Endodermal cell (in vitro differentiated cells): Measurements from ENCODE around the gene SAMD13. TPM values are rescaled to one million over a fixed set of nuclear protein-coding genes. Genes with fewer than 3 reads are reported as not detected.

Experiments used
- DNase-seq: peaks from one replicate; pipeline ENCODE4 v3.0.0-alpha.2; 2017
- H3K27ac ChIP-seq: 2 replicates; pipeline ENCODE4 v1.5.1; 2013; ENCODE audit warnings: mild to moderate bottlenecking, low read depth, low read length, moderate library complexity
- H3K27me3 ChIP-seq: 2 replicates; pipeline ENCODE4 v1.6.1; 2013; ENCODE audit warnings: mild to moderate bottlenecking, low read length, moderate library complexity; ENCODE audit not compliant: insufficient read depth, control insufficient read depth, poor library complexity, severe bottlenecking
- H3K36me3 ChIP-seq: 2 replicates; pipeline ENCODE4 v1.7.0; 2013; ENCODE audit warnings: mild to moderate bottlenecking, low read length, moderate library complexity; ENCODE audit not compliant: control insufficient read depth, insufficient read depth
- H3K4me1 ChIP-seq: one replicate; pipeline ENCODE4 v1.7.0; 2013; ENCODE audit warnings: low read length; ENCODE audit not compliant: control insufficient read depth, insufficient read depth
- H3K4me3 ChIP-seq: 2 replicates; pipeline ENCODE4 v1.5.1; 2013; ENCODE audit warnings: mild to moderate bottlenecking, low read length, moderate library complexity
- H3K9ac ChIP-seq: 2 replicates; pipeline ENCODE4 v1.6.1; 2013; ENCODE audit warnings: mild to moderate bottlenecking, low read length, moderate library complexity; ENCODE audit not compliant: poor library complexity, severe bottlenecking; ENCODE audit errors: extremely low read depth
- H3K9me3 ChIP-seq: 2 replicates; pipeline ENCODE4 v1.6.1; 2013; ENCODE audit warnings: mild to moderate bottlenecking, low read length, moderate library complexity; ENCODE audit not compliant: control insufficient read depth
- H3K27ac Mint-ChIP-seq: 2 replicates; pipeline ENCODE4 v1.8.0; 2020; ENCODE audit warnings: mixed read lengths
- H3K27me3 Mint-ChIP-seq: 2 replicates; pipeline ENCODE4 v1.8.0; 2021; ENCODE audit warnings: mild to moderate bottlenecking, mixed read lengths; ENCODE audit not compliant: insufficient read depth
- H3K36me3 Mint-ChIP-seq: 2 replicates; pipeline ENCODE4 v1.8.0; 2020; ENCODE audit warnings: low read depth, mixed read lengths
- H3K4me1 Mint-ChIP-seq: 2 replicates; pipeline ENCODE4 v1.8.0; 2020; ENCODE audit warnings: mixed read lengths
- H3K4me3 Mint-ChIP-seq: 2 replicates; pipeline ENCODE4 v1.8.0; 2020; ENCODE audit warnings: mild to moderate bottlenecking, moderate library complexity, mixed read lengths
- H3K9me3 Mint-ChIP-seq: 2 replicates; pipeline ENCODE4 v1.8.0; 2020; ENCODE audit warnings: mild to moderate bottlenecking, mixed read lengths
- WGBS, 2 experiments: methylation state at CpG; one replicate each; pipeline versions ENCODE4 v1.1.5 to v1.1.7; 2013; ENCODE audit warnings: missing lambda C conversion rate in 2 of 2, mixed read lengths in 1 of 2; ENCODE audit not compliant: insufficient coverage in 1 of 2, insufficient read length in 1 of 2; 5-methylcytosine and 5-hydroxymethylcytosine counted together
- total RNA-seq, 2 donors: library from RNA; stranded (reverse); fragmentation: NEBNext Ultra II Directional in 1 of 2; extraction: Animal tissue kit (Norgen Biotek cat#: 25700) in 1 of 2; gene quantifications; 2 replicates in 1 of 2; 3 replicates in 1 of 2; pipeline ENCODE4 v1.2.1, GENCODE V29; 2021
- TF ChIP-seq, protein P1 (sequence below): fragments of 200-600 bp; sonication (generic); conservative IDR thresholded peaks from 2 replicates; pipeline ENCODE4 v1.5.0; 2021; ENCODE audit warnings: antibody characterized with exemption, mild to moderate bottlenecking

SAMD13 gene
- total RNA-seq, 2 donors from 2014 or later: 1.8 to 2.5 TPM

DNA sequence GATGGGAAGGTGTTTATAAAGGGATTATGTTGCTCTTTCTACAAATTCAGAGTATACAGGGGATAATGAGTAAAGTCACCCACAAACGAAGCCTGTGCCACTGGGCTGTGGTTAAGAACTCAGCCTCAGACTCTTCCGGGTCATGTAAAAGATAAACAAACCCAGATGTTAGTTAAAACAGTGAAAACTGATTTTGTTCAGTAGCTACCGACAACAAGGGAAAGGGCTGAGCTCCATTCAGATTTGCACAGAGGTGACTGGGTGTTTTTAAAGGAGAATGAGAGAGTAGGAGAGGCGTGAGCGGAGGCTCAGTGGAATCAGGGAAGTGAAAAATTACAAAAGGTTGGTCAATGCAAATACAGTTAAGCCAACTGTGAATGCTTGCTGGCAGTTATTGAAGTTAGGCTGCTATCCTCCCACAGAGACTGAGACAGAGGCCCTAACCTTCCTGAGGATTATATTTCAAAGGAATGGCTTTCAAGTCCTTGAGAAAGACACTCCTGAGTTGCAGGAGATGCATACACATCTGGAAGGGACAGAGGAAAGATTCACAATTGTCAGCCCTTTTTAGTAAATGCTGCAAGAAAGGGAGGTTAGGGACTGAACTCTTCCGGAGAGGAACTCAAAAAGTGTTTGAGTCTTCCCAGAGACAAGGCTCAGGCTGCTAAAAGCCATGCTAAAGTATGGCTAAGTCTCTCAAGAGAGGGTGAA lies 29.9 kb upstream of the SAMD13 start:
- Histone ChIP-seq H3K36me3 (no peaks in the 10 kb centered on the region), H3K9ac (no peak overlapping the region), H3K4me1 (no peaks in the 10 kb centered on the region), H3K27ac (peak overlapping the region; percentile 30), H3K4me3 (no peak overlapping the region), H3K9me3 (no peaks in the 10 kb centered on the region), H3K27me3 (no peaks in the 10 kb centered on the region)
- Mint-ChIP-seq H3K36me3 (no peaks in the 10 kb centered on the region), H3K4me1 (peaks cover 17% of the 10 kb centered on the region), H3K27me3 (no peaks in the 10 kb centered on the region), H3K9me3 (no peaks in the 10 kb centered on the region), H3K4me3 (no peak overlapping the region), H3K27ac (peak overlapping the region; percentile 10)
- 52 to 69% methylated on average over 4 to 6 of the region's 6 CpGs for WGBS, 2 experiments
- TF ChIP-seq, protein P1, sequence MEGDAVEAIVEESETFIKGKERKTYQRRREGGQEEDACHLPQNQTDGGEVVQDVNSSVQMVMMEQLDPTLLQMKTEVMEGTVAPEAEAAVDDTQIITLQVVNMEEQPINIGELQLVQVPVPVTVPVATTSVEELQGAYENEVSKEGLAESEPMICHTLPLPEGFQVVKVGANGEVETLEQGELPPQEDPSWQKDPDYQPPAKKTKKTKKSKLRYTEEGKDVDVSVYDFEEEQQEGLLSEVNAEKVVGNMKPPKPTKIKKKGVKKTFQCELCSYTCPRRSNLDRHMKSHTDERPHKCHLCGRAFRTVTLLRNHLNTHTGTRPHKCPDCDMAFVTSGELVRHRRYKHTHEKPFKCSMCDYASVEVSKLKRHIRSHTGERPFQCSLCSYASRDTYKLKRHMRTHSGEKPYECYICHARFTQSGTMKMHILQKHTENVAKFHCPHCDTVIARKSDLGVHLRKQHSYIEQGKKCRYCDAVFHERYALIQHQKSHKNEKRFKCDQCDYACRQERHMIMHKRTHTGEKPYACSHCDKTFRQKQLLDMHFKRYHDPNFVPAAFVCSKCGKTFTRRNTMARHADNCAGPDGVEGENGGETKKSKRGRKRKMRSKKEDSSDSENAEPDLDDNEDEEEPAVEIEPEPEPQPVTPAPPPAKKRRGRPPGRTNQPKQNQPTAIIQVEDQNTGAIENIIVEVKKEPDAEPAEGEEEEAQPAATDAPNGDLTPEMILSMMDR: no peak
- no peak for DNase-seq

DNA sequence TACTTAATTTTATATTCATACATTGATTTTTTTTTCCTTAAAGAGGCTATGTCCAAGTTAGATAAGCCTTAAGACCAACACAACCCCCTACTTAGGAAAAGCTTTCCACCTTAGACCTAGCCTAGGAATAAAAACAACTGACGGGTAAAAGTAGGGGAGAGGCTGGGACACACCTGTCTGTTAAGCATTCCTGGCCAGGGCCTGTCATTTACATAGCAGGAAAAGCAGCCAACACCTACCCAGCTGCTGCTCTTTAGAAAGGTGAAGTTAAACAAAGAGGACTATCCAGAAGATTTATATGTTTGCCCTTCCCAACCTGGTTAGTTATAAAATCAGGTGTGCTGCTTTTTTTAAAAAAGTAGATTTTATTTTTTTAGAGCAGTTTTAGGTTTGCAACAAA lies 29.1 kb upstream of the SAMD13 start:
- Mint-ChIP-seq H3K4me3 (no peak overlapping the region), H3K27ac (no peak overlapping the region), H3K27me3 (no peaks in the 10 kb centered on the region), H3K4me1 (peaks cover 17% of the 10 kb centered on the region), H3K9me3 (no peaks in the 10 kb centered on the region), H3K36me3 (no peaks in the 10 kb centered on the region)
- WGBS, 2 experiments: 82% methylated on average over 1 of the region's 1 CpG; no CpG with 5 or more reads in 1 of the 2 experiments
- Histone ChIP-seq H3K27ac (no peak overlapping the region), H3K36me3 (no peaks in the 10 kb centered on the region), H3K4me3 (no peak overlapping the region), H3K9me3 (no peaks in the 10 kb centered on the region), H3K9ac (no peak overlapping the region), H3K27me3 (no peaks in the 10 kb centered on the region), H3K4me1 (no peaks in the 10 kb centered on the region)
- TF ChIP-seq, protein P1: no peak
- DNase-seq: peak; percentile 67

DNA sequence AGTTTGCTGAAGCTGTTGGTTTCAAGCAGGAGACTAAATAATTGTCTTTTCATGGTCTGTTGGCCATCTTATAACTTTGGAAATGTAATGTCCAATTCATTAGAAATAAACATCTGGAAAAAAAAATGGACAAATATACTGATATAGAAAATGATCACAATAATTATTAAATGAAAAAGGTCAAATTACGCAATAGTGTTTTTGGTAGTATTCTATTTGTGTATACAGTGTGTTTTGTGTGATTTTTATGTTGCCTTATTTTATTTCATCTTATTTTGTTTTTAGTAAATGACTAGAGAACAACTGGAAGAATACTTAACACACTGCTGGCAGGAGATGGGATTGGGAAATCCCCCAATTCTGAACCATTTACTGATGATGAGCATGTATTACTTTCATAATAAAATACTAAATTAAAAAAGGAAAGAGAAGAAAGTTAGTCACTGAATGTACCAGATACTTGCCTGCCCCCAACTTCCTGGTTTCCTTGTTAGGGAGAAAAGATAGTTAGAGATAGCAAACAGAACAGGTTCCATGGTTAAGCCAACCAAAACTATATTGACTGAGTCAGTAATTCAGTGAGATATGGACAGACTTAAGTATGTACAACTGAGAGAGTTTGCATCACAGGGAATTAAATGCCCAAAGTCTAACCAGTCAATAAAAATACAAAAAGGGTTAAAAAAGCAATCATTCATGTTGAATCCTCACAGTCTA lies 24.0 kb upstream of the SAMD13 start:
- Mint-ChIP-seq H3K4me1 (peaks cover 1% of the 10 kb centered on the region), H3K36me3 (no peaks in the 10 kb centered on the region), H3K4me3 (no peak overlapping the region), H3K27ac (no peak overlapping the region), H3K27me3 (peaks cover 3% of the 10 kb centered on the region), H3K9me3 (no peaks in the 10 kb centered on the region)
- no peaks in the 10 kb centered on the region for H3K9me3 ChIP-seq
- no peaks in the 10 kb centered on the region for H3K27me3 ChIP-seq
- 100% methylated on average over 1 of the region's 1 CpG; no CpG with 5 or more reads in 1 of the 2 experiments for WGBS, 2 experiments
- H3K9ac ChIP-seq: no peak overlapping the region
- no peak overlapping the region for H3K27ac ChIP-seq
- DNase-seq: no peak
- H3K4me1 ChIP-seq: no peaks in the 10 kb centered on the region
- H3K4me3 ChIP-seq: no peak overlapping the region
- H3K36me3 ChIP-seq: no peaks in the 10 kb centered on the region
- TF ChIP-seq, protein P1: no peak
